ENCODE data around the gene ZNHIT2.

ZNHIT2 gene

GRCh38 chr11:65078151-65078550 is 39.4 kb downstream of the ZNHIT2 start:
- no peak for DNase-seq

- DNase-seq, result no peak
Observed at GRCh38 chr11:65077451-65077850, 40.0 kb downstream of the ZNHIT2 start.

- no peak for DNase-seq
Observed at GRCh38 chr11:65072631-65072966, 44.9 kb downstream of the ZNHIT2 start.

- no peak for DNase-seq
Observed at GRCh38 chr11:65071907-65072630, 45.4 kb downstream of the ZNHIT2 start.

GRCh38 chr11:65069217-65069616 is 48.3 kb downstream of the ZNHIT2 start:
- DNase-seq, result no peak

GRCh38 chr11:65067446-65067845 is 50.1 kb downstream of the ZNHIT2 start:
- DNase-seq, result no peak

- no peak for DNase-seq
Observed at GRCh38 chr11:65066805-65067291, 50.7 kb downstream of the ZNHIT2 start.

Measured in amygdala (tissue), 56 donors.